Brain microvascular endothelial cell (primary cell): ENCODE results near the gene ZNF324B.
A peak's percentile ranks its signal among the peaks of the same experiment; 100 is the strongest.
"Not testable (repeated sequence)": the region's sequence is repeated elsewhere in the genome, so short reads cannot be mapped to it uniquely, and the experiment has no call there.

ENCODE experiments used
- DNase-seq: peaks from one replicate; pipeline ENCODE4 v3.0.0-alpha.2; 2020
- H3K27ac ChIP-seq: fragments of 250-450 bp; sonication (Bioruptor Pico); 2 replicates; pipeline ENCODE4 v1.5.1; 2020; ENCODE audit warnings: mild to moderate bottlenecking, moderate library complexity
- H3K27me3 ChIP-seq: fragments of 250-450 bp; sonication (Bioruptor Pico); replicated peaks from 2 replicates; pipeline ENCODE4 v1.5.1; 2020; ENCODE audit warnings: mild to moderate bottlenecking
- H3K36me3 ChIP-seq: fragments of 250-450 bp; sonication (Bioruptor Pico); replicated peaks from 2 replicates; pipeline ENCODE4 v1.5.1; 2020; ENCODE audit warnings: mild to moderate bottlenecking
- H3K4me3 ChIP-seq: 2 replicates; pipeline ENCODE4 v1.5.1; 2011; ENCODE audit warnings: low read depth, mild to moderate bottlenecking, control low read depth, low read length, moderate library complexity
- in situ Hi-C: cut with HindIII; loops from 2 replicates; pipeline ENCODE4 v1.10.0; 2017; ENCODE audit warnings: low sequenced_read_pairs, low pct_ligation_motif_present
- TF ChIP-seq, protein P1 (sequence below): IDR thresholded peaks from 2 replicates; pipeline ENCODE4 v1.5.1; 2011; ENCODE audit warnings: low read depth, mild to moderate bottlenecking, moderate library complexity, low read length, control low read depth, inconsistent platforms; ENCODE audit errors: missing control alignments

The ZNF324B gene

DNA sequence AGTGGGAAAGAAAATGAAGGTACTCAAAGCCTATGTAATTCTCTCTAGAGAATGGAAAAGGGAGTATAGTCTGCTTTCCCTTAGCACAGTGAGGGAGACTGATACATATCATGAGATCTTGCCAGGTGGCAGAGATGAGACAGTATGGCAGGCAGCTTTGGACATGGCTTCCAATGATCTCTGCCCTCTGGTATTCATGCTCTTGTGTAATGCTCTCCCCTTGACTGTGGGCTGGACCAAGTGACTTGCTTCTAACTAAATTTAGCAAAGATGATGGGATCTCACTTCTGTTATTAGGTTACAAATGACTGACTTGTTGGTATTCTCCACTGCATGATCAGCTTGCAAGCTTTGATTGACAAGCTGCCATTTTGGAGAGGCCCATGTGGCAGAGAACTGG, 21.7 kb upstream of the ZNF324B start:
- no peak overlapping the region for H3K27ac ChIP-seq
- H3K36me3 ChIP-seq = peaks cover 25% of the 10 kb centered on the region
- DNase-seq = no peak
- in situ Hi-C loops = no loop called here
- no peaks in the 10 kb centered on the region for H3K27me3 ChIP-seq
- TF ChIP-seq, protein P1, sequence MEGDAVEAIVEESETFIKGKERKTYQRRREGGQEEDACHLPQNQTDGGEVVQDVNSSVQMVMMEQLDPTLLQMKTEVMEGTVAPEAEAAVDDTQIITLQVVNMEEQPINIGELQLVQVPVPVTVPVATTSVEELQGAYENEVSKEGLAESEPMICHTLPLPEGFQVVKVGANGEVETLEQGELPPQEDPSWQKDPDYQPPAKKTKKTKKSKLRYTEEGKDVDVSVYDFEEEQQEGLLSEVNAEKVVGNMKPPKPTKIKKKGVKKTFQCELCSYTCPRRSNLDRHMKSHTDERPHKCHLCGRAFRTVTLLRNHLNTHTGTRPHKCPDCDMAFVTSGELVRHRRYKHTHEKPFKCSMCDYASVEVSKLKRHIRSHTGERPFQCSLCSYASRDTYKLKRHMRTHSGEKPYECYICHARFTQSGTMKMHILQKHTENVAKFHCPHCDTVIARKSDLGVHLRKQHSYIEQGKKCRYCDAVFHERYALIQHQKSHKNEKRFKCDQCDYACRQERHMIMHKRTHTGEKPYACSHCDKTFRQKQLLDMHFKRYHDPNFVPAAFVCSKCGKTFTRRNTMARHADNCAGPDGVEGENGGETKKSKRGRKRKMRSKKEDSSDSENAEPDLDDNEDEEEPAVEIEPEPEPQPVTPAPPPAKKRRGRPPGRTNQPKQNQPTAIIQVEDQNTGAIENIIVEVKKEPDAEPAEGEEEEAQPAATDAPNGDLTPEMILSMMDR = no peak
- H3K4me3 ChIP-seq = no peak overlapping the region

DNA sequence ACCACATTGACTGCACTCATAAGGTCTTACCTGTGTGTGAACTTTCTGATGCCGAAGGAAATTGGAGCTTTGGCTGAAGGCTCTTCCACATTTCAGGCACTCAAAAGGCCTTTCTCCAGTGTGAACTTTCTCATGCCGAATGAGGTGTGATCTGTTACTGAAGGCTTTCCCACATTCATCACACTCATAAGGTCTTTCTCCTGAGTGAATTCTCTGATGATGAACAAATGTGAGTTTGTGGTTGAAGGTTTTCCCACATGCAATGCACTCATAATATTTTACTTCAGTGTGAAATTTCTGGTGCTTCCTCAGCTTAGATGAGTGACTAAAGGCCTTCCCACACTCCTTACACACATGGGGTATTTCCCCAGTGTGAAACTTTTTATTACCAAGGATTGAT, 17.2 kb upstream of the ZNF324B start:
- DNase-seq = no peak
- no peaks in the 10 kb centered on the region for H3K27me3 ChIP-seq
- in situ Hi-C loops = no loop called here
- TF ChIP-seq, protein P1 = no peak
- H3K36me3 ChIP-seq = peaks cover 46% of the 10 kb centered on the region
- no peak overlapping the region for H3K27ac ChIP-seq
- H3K4me3 ChIP-seq = no peak overlapping the region

DNA sequence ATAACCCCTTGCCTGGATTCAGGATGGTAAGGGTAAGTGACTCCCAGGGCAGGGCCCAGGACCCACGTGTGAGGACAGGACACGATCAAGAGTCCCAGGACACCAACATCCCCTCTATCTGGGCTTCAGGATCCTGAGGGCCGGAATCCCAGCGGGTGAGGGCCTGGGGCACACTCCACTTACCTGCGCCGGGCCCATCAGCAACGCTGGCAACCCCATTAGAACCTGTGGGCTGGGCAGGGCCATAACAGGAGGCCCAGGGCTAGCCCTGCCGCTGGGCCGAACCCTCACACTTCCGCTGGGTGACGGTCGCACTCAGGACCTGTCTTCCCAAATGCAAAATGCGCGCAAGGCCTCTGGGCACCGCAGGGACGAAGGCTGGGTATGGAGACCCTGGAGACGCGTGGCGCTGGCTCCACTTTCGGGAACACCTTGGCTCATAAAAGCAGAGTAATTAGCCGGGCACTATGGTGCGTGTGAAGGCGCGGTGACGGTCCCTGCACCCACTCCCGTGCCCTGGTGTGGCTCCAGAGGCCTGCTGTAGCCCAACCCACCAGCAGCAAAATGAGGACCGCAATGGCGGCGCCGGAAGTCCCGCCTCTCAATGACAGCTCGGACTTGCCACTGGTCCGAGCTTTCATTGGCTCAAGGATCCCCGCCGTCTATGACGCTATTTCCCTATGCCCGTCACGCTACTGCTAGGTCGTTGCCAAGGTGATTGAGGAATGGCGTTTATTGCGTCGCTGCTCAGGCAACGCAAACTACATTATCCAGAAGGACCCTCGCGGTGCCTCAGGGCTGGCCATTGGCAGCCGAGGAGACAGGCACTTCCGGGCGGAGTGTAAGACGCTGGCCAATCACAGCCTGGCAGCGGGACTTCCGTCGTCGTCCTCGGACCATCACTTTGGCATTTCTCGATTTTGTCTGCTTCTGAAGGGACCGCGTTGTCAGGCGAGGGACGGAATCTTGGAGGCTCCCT, 11.6 kb upstream of the ZNF324B start, which contains the start of gene ZNF132:
Gene ZNF132 (minus strand): TSS at position 578 of the 979 bp plus-strand sequence. CDS start 332 bp downstream, at position 246.
- peak; percentile 100 for DNase-seq
- Histone ChIP-seq H3K27ac (peak within 1 kb of the TSS; percentile 65), H3K4me3 (peak within 1 kb of the TSS; percentile 68), H3K27me3 (no peaks in the 10 kb centered on the region), H3K36me3 (peaks cover 20% of the 10 kb centered on the region)
- in situ Hi-C loops = no loop called here
- TF ChIP-seq, protein P1 = no peak

DNA sequence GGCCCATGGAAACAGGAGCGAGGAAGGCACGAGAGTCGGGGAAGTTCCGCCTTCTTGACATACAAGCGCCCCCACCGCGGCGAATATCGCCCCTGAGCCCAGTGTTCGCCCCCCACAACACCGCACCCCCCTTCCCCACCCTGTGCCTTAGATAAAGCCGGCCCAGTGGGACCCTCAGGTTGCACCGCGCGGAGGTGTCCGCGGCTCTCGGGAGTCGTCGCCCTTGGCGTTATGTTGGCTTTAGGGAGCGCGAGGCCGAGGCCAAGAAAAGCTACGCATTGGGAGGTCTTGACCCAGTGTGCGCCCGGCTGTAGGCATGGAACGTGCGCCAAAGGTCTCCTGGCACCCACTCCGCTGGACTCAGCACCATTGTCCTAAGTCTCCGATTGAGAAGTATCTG, 10.9 kb upstream of the ZNF324B start:
- TF ChIP-seq, protein P1 = no peak
- in situ Hi-C loops = no loop called here
- DNase-seq = no peak
- no peaks in the 10 kb centered on the region for H3K27me3 ChIP-seq
- H3K36me3 ChIP-seq = peaks cover 13% of the 10 kb centered on the region
- H3K27ac ChIP-seq = peak overlapping the region; percentile 44
- H3K4me3 ChIP-seq = peak overlapping the region; percentile 68

DNA sequence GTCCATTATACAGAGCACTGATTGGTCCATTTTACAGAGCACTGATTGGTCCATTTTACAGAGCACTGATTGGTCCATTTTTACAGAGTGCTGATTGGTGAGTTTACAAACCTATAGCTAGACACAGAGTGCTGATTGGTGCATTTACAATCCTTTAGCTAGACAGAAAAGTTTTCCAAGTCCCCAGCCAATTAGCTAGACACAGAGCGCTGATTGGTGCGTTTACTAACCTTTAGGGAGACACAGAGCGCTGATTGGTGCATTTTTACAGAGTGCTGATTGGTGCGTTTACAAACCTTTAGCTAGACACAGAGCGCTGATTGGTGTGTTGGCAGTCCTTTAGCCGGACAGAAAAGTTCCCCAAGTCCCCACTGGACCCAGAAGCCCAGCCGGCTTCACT, 8.4 kb upstream of the ZNF324B start:
- H3K4me3 ChIP-seq, DNase-seq, H3K36me3 ChIP-seq, H3K27ac ChIP-seq, in situ Hi-C loops, H3K27me3 ChIP-seq: not testable (repeated sequence)

DNA sequence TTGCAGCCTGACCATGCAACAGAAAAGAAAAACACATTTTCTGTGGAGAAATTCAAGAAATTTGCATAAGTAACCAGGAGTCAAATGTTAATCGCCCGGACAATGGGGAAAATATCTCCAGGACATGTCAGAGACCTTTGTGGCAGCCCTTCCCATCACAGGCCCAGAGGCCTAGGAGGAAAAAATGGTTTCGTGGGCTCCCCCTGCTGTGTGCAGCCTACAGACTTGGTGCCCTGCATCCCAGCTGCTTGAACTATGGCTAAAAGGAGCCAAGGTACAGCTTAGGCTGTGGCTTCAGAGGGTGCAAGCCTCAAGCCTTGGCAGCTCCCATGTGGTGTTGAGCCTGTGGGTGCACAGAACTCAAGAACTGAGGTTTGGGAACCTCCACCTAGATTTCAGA, 2.6 kb upstream of the ZNF324B start:
- H3K27ac ChIP-seq, H3K27me3 ChIP-seq, H3K4me3 ChIP-seq, H3K36me3 ChIP-seq, in situ Hi-C loops, DNase-seq: not testable (repeated sequence)

DNA sequence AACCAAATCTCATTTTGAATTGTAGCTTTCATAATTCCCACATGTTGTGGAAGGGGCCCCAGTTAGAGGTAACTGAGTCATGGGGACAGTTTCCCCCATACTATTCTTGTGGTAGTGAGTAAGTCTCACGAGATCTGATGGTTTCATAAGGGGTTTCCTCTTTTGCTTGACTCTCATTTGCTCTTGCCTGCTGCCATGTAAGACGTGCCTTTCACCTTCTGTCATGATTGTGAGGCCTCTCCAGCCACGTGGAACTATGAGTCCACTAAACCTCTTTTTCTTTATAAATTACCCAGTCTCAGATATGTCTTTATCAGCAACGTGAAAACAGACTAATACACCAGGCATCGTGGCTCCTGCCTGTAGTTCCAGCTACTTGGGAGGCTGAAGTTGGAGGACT, 1.4 kb upstream of the ZNF324B start:
- H3K27ac ChIP-seq, H3K27me3 ChIP-seq, H3K36me3 ChIP-seq, H3K4me3 ChIP-seq, DNase-seq, in situ Hi-C loops: not testable (repeated sequence)
